Fibroblast of villous mesenchyme (primary cell): ENCODE results near the gene HTRA1. TPM values are rescaled to one million over a fixed set of nuclear protein-coding genes. Genes with fewer than 3 reads are reported as not detected.
A peak's percentile ranks its signal among the peaks of the same experiment; 100 is the strongest.

Source experiments
- DNase-seq: peaks from one replicate; pipeline ENCODE4 v3.0.0-alpha.2; 2010; ENCODE audit warnings: low read depth
- H3K4me3 ChIP-seq: 2 replicates; pipeline ENCODE4 v1.5.1; 2011; ENCODE audit warnings: low read depth, mild to moderate bottlenecking, low read length
- CTCF ChIP-seq: IDR thresholded peaks from 2 replicates; pipeline ENCODE4 v1.5.1; 2012; ENCODE audit warnings: low read depth, mild to moderate bottlenecking, low read length; ENCODE audit not compliant: insufficient read depth
- total RNA-seq: library from RNA; depleted of rRNA; stranded (reverse); fragments of >200 nt; gene quantifications from 2 replicates; pipeline ENCODE4 v1.2.3, GENCODE V29; 2012

HTRA1 gene
- total RNA-seq, 1 donor, result 88.9 TPM

GRCh38 chr10:122484276-122485060 is 23.1 kb downstream of the HTRA1 start:
- no peak for DNase-seq
- TF ChIP-seq CTCF, result no peak
- H3K4me3 ChIP-seq, result no peak overlapping the region

GRCh38 chr10:122485670-122486069 is 24.3 kb downstream of the HTRA1 start:
- H3K4me3 ChIP-seq, result no peak overlapping the region
- peak; percentile 91 for DNase-seq
- TF ChIP-seq CTCF, result no peak

- TF ChIP-seq CTCF, result no peak
- H3K4me3 ChIP-seq, result no peak overlapping the region
- DNase-seq, result no peak
These were observed 25.2 kb downstream of the HTRA1 start for GRCh38 chr10:122486406-122487080.

GRCh38 chr10:122487174-122487765 is 25.9 kb downstream of the HTRA1 start:
- peak; percentile 80 for DNase-seq
- no peak for TF ChIP-seq CTCF
- H3K4me3 ChIP-seq, result no peak overlapping the region

- DNase-seq, result no peak
- TF ChIP-seq CTCF, result no peak
- no peak overlapping the region for H3K4me3 ChIP-seq
These were observed 28.9 kb downstream of the HTRA1 start for GRCh38 chr10:122490268-122490667.

GRCh38 chr10:122490786-122491680 is 29.7 kb downstream of the HTRA1 start:
- no peak for DNase-seq
- no peak overlapping the region for H3K4me3 ChIP-seq
- TF ChIP-seq CTCF, result no peak
